Ramos (cell line): Measurements from ENCODE around the gene RBFOX1.

Source experiments
- in situ Hi-C: fragments of 300-500 bp; cut with MboI; formaldehyde crosslinking; loops from one replicate; pipeline ENCODE4 v1.14.3; 2022; ENCODE audit warnings: low sequenced_read_pairs; ENCODE audit not compliant: unreplicated experiment

The RBFOX1 gene

DNA sequence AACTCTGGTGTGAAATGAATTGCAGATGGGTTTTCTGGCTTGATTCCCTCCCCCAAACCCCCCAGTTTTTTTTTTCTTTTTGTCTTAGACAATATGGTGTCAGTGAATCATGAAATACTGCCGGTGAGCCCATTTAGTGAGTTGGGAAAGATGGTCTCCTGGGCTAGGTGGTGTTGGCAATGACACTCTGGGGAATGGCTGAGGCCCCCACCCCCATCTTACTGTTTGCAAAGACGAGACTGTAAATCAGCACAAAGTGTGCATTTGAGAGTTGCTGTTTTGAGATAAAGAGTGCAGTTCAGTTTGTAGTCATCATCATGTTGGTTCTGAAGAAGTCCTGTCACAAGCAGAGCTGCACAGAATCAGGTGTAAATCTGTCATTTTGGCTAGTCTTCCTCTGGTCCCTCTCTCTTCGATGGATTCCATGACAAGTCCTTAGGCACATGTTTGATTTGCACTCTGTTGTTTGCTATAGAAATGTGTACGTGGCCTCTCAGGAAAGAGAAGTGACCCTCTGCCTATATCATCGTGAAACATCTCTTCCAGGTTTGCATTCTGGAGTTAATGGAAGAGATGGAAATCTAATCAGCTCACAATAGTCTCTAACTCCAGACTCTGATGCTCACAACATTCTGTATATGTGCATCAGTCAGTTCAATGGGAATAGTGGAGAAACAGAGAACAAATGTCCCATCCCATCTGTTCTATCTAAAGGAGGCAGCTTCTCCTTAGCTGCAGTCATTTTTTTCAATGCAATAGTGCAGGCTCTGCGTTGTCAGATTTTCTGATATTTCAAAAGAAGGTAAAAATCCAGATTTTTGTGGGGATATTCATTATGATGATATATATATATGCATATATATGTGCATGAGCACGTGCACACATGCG lies 34.6 kb downstream of the RBFOX1 start:
- in situ Hi-C loops, result no loop called here

DNA sequence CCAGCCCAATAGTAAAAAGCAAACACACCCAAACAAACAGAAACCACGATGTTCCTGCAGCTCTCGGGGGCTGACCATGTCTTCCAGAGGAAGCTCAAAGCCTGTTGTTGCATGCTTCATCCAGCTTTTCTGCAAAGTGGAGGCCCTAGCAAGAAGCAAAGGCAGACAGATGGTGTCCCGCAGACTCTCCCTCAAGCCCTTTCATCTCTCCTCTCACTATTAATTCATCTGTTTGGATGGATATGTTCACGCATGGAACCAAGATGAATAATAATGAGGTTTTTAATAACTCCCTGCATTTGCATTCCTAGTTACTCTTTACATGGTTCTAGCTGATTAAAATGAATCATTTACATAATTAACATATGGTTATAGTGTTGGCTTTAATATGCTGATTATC lies 36.6 kb downstream of the RBFOX1 start:
- in situ Hi-C loops, result no loop called here

DNA sequence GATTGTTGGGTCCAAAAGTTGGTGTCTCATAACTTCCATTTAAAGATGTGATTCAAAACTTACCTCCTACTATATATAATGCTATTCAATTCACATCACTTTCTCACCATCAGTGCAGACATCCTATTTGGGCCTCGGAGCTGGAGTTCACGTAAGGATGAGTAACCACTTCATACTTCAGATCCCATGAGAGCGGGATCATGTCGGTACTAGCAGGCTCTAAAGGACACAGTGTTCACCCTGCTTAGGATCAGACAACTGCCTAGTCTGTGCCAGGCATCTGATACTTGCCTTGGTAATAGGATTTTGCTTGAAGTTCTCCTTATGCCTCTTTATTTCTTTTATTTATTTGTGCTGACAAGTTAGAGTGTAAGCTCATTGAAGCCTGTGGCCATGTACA lies 39.5 kb downstream of the RBFOX1 start:
- in situ Hi-C loops, result no loop called here

DNA sequence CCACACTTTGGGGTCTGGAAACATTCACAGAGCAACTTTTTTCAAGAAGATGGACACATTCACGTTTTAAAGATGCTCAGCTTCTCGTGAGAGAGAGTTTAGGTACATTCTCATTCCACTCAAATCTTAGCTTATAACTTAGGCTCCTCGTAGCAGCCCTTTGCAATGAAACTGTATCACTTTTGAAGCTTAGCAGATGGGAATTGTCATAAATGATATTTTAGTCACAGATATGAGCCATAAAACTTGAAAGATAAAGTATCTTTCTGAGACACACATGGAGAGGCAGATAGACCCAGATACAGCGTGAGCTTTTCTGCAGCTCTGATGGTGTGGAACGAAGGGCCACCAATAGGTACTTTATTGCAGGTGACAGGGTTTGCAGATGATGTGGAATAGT lies 41.1 kb downstream of the RBFOX1 start:
- in situ Hi-C loops, result no loop called here

DNA sequence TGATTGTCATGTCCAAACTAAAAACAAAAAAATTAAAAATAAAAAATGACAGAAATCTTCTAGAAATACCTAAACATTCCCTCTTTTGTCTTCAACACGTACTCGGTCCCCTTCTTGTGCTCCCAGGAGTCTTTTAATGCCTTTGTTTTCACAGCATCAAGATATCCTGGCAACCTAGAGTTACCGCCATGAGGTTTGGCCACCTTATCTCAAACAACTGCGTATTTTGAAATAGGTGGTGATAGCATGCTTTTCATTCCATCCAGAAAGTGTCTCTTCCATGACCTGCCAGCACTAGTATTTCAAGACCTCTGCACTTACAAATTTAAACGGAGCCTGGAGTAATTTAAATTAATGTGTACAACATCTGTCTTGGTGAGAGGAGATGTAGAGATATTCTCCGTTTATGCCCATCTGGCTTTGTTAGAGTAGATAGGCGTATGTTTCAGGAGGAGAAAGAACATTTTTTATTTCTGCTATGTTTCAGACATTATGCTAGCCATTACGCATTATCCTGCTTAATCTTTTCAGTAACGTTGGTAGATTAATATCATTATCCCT lies 42.0 kb downstream of the RBFOX1 start:
- in situ Hi-C loops, result no loop called here

DNA sequence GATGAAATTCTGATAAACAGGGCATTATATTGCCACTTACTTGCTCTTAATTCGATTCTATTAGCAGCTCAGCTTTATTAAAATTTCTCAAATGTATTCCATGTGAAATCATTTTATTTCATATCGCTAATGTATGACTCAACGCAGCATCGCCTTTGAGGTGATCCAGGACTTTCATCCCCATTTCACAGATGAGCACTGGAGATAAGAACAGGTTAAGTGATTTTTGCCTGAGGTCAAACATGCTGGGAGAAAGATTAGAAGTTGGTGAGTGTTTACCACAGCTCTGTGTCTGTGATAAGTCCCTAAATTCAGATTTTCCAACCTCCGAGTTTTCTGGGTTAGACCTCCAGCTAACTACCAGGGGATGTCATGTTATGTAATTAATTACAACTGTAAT lies 43.6 kb downstream of the RBFOX1 start:
- in situ Hi-C loops, result no loop called here

DNA sequence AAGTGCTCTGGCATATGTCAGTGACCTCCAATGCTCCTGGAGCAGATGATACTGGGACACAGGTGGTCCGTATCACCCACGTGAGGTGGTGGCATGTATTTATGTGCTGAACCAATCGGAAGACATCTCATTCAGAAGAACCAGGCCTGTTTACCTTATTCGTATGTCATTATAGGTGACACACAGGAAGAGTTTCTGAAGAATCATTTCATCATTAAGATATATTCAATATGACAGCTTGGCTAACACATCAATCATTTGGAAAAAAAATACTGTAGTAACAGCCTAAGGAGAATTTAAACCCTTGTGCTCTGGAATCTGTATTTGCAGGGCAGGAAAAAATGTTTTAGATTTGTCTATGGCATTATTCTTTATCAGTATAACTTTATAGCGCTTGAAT lies 44.6 kb downstream of the RBFOX1 start:
- in situ Hi-C loops, result no loop called here

DNA sequence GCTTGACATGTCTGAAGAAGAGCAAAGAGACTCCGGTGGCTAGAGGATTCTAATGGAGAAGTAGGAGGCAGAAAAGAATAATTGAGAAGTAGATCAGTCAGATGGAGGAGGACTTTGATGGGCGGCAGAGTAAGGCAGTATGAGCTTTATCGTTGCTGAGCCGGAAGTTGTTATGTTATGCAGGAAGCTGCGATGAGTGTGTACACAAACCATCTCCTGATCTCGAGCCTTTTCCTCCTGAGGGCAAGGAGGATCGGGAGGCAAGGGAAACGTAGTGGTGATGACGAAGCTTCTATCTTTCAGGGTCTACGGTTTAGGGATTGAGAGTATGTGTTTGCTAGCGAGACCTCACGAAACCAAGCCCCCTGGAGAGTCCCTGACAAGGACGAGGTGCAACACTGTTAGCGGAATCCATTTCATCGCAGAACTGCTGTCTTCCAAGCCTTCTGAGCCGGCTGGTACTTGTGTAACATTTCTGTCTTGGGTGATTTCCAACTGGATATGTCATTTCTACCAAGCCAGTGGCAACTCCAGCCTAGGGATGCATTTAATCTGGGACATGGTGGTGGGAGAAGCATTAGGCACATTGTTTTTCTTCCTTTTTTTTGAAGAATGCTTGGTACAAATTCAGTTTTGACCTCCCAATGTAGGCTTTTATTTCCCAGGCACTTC lies 45.5 kb downstream of the RBFOX1 start:
- in situ Hi-C loops, result no loop called here

DNA sequence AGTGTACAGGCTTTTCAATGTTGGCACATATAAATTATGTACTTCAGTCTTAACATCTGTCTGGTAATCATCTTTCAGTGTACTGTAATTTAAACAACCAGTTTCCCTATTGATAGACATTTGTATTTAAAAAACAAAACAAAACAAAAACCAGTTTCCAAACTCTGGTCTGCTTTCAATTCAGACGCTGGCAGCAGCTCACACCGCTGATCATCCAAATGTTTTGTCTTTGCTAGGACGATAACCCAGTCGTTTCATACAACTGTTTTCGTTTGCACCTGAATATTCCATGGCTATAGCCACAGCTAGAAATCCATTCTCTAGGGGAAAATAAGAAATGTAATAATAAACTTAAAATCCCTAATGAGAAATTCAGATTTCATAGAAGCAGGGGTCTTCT lies 47.8 kb downstream of the RBFOX1 start:
- in situ Hi-C loops, result no loop called here

DNA sequence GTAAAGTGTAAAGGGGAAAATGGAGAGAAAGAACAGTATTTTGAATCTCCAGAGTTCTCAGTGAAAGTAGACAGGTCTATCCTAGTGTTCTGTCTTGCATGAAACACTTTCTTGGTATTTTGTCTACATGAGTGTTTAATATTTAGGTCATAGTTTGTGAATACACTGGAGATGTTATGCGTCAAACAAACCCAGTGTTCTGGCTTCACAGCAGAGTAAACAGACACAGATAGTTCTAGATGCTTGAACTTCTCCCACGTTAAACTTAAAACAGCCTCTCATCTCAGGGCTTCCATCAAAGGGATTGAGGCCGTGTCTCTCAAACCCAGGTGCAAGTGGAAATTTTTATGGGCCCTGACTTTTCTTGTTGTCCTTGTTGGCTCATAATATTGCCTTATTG lies 48.3 kb downstream of the RBFOX1 start:
- in situ Hi-C loops, result no loop called here

DNA sequence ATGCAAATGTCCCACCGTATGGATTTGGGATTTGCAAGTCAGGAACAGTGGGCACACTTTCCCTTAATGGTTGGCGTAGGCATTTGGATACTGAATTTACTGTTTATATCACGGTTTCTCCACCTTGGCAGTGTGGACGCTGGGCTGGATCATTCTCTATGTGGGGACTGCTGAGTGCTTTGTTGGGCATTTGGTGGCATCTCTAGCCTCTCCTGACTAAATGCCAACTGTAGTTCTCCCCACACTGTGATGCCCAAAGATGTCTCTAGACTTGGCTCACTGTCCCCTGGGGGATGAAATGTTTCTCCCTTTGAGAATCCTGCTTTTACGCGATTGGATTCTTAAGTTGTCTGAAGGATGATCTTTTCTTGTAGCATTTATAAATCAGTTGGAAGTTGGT lies 49.0 kb downstream of the RBFOX1 start:
- in situ Hi-C loops, result no loop called here

DNA sequence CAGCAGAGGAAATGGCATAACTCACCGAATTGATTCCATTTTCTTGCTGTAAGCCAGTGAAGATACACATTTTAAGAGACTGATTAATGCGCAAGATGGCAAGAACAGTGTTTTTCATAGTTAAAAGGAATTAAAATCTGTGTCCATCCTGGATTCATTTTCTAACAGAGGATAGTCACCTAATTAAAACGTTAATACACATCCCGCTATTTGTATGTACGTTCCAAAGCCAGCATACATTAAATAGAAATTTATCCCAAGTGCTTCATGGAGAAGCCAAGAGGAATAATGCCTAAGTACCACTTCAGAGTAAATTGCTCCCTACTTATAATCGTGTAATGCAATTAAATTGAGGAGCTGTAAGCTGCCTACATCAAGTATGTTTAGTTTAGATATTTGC lies 49.9 kb downstream of the RBFOX1 start:
- in situ Hi-C loops, result no loop called here

DNA sequence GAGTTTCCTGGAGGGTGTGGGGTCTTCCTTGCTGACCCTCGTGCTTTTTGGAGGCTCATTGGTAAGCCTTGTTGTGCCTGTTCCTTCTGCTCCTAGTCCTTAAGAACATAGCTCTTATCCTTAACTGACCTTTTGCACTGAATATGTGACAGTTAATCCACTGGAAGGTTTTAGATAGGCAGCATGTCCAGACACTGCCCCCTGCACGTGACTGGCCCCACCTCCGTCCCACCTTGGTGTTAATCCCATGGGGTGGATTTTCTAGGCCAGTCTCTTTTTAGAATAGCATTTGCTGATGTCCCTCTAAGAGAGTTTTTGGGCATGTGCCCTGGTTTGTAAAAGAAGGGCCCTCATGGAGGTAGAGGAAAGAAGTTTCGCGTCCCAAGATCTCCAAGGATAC lies 58.3 kb downstream of the RBFOX1 start:
- in situ Hi-C loops, result no loop called here

DNA sequence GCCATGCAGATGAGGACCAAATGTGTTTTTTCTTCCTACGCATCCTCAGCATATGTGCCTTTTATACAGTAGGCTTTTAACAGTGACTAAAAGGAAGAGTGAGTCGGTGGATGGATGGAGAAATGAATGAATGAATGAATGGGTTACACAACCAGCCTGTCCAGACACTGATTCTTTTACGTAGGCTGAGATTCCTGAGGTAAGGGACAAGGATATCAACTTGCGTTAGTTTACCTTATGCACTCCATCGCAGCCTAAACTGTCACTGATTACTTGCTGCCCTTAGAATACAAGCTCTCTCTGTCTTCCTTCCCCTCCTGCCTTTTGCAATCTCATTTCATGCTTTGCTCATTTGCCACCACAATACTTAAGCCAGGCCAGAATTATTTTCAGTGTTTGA lies 59.0 kb downstream of the RBFOX1 start:
- in situ Hi-C loops, result no loop called here

DNA sequence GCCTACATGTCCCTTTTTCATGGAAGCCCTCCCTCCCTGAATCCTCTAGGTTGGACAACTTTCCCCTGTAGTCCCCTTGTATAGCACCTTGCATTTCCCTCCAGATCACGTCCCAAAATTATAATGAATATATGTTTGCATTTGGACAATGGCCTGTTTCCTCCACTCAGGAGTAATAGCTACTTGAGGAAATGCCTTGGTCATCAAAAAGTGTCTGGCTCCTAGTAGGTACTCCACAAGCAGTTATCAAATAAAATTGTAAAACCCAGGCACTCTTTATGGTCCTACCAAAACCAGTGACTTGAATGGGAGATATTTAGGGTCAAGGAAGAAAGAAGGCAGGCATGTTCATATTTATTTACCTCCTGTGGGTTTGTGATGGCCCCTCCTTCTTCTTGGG lies 59.6 kb downstream of the RBFOX1 start:
- in situ Hi-C loops, result no loop called here

DNA sequence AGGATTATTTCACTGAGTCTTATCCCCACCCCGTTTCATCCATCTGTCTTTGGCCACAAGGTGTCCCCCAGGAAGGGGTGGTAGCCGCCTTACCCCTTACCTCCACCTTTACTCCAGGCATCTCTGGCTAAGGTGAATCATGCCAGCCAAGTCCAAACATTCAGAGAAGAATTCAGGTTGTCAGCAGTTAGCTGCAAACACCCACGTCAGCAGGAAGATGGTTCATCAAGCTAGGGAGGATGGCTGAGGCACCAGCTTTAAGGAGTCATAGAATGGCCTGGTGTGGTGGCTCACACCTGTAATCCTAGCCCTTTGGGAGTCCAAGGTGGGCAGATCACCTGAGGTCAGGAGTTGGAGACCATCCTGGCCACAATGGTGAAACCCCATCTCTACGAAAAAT lies 61.0 kb downstream of the RBFOX1 start:
- in situ Hi-C loops, result no loop called here

DNA sequence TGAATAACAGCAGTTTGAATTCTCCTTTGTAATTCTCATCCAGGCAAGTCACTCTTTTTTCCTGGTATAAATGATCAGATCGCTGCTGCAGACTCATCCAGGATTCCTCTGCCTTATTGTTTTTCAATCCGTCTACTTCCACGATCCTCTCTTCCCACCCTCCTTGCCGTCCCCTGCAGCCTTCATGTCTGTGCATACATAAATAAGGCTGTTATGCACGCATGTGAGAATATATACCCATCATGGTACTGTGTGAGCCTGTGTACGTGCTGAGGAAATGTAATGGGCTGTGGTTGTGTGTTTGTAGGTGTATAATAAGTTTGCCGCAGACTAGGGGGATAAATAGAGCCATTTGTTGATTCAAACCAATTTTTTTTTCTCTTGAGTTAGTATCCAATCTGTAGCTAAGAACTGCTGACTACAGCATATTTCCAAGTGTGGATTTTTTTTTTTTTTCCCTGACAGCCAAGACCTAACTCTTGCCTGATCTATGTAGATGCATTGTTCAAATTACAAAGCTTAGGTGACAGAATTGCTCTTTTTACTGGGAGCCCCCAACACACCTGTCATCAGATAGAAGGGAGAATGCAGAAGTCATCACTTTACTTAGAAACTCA lies 62.2 kb downstream of the RBFOX1 start:
- in situ Hi-C loops, result no loop called here

DNA sequence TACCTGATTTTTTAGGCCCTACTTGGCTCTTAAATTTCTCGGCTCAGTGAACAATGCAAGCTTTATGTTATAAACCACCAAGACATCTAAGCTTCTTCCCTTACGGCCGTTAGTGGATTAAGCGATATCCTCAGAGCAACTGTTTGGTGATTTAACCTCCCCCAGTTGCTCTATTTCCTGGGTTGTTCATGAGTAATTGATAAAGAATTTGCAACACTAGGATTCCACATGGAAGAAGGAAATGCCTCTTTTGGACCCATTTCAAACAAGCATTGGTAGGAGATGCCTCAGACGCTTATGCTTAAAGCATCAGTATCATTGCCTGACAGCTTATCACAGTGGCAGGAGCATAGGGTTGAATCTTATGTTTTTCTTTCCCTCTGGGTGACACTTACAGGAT lies 65.3 kb downstream of the RBFOX1 start:
- in situ Hi-C loops, result no loop called here

DNA sequence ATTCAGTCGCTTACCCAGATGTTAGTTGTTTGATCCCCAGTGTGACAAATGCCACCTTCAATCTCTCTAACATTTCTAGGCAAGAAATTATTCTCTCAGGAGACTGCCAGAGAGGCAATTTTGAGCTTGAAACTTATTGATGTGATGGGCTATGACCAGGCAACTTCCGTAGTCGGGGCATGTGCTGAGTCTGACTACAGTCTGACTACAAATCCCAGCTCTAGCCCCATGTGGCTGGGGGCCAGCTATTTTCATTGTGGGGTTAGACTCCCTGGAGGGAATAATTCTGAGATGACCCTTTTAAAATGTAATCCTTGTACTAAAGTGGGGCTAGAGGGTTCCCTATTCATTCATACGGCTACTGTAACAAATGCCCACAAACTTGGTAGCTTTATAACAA lies 65.9 kb downstream of the RBFOX1 start:
- in situ Hi-C loops, result no loop called here

DNA sequence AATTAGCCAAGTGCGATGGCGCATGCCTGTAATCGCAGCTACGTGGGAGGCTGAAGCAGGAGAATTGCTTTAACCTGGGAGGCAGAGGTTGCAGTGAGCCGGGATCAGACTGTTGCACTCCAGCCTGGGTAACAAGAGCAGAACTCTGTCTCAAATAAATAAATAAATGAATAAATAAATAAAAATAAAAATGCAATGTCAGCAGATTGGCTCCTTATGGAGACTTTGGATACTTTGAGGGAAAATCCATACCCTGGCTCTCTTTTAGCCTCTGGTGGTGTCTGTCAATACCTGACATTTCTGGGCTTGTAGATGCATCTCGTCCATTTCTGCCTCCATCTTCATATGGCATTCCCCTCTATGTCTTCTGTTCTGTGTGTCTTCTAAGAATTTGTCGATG lies 66.7 kb downstream of the RBFOX1 start:
- in situ Hi-C loops, result no loop called here
